Colonic mucosa (tissue), 4 donors: ENCODE measurements around the gene PCYOX1L. TPM values are rescaled to one million over a fixed set of nuclear protein-coding genes. Genes with fewer than 3 reads are reported as not detected.

Source experiments
- DNase-seq: peaks from one replicate; pipeline ENCODE4 v3.0.0-alpha.2; 2020
- H3K27ac ChIP-seq: fragments of 200-600 bp; one replicate; pipeline ENCODE4 v1.8.0; 2021
- H3K27me3 ChIP-seq: fragments of 200-600 bp; one replicate; pipeline ENCODE4 v1.8.0; 2021
- H3K36me3 ChIP-seq: fragments of 200-600 bp; one replicate; pipeline ENCODE4 v1.8.0; 2021
- H3K4me1 ChIP-seq: fragments of 200-600 bp; one replicate; pipeline ENCODE4 v1.8.0; 2021; ENCODE audit warnings: mild to moderate bottlenecking
- H3K4me3 ChIP-seq: fragments of 200-600 bp; one replicate; pipeline ENCODE4 v1.8.0; 2021
- H3K9ac ChIP-seq, 2 donors: one replicate each; pipeline ENCODE4 v1.7.0; 2013; ENCODE audit warnings: control low read depth in 2 of 2, low read depth in 2 of 2, low read length in 2 of 2
- H3K9me3 ChIP-seq: fragments of 200-600 bp; one replicate; pipeline ENCODE4 v1.8.0; 2021
- CTCF ChIP-seq: fragments of 200-600 bp; IDR thresholded peaks from one replicate; pipeline ENCODE4 v1.8.0; 2022; ENCODE audit warnings: antibody characterized with exemption, mild to moderate bottlenecking
- intact Hi-C: fragments of 100-400 bp; cut with DNase I; formaldehyde crosslinking; loops from one replicate; pipeline ENCODE4 v1.14.1; 2022
- total RNA-seq, 2 donors: library from RNA; stranded (reverse); fragmentation: NEBNext Ultra II Directional in 1 of 2; extraction: Animal tissue kit (Norgen Biotek cat#: 25700) in 1 of 2; gene quantifications; one replicate each; pipeline ENCODE4 v1.2.1, GENCODE V29; 2021
- donor health status: healthy.
- donor health status: DM: no; HTN: no; CAD: no.
- donor health status: DM: no; HTN: no; CAD: no.

The PCYOX1L gene
- total RNA-seq, 2 donors from 2014 or later = 4.0 to 10.1 TPM

- intact Hi-C loops = no loop called here
- Histone ChIP-seq H3K9me3 (no peaks in the 10 kb centered on the region), H3K4me1 (no peaks in the 10 kb centered on the region), H3K4me3 (peak overlapping the region; percentile 15), H3K36me3 (no peaks in the 10 kb centered on the region), H3K27me3 (no peaks in the 10 kb centered on the region), H3K27ac (peak overlapping the region; percentile 44), H3K9ac (peak overlapping the region; percentile 43 to 59)
- no peak for TF ChIP-seq CTCF
- peak; percentile 40 for DNase-seq
Measured at GRCh38 chr5:149412783-149413476, 55.1 kb downstream of the PCYOX1L start.

- intact Hi-C loops = no loop called here
- Histone ChIP-seq H3K9ac (peak overlapping the region; percentile 43 to 59), H3K4me3 (peak overlapping the region; percentile 15), H3K27me3 (no peaks in the 10 kb centered on the region), H3K27ac (peak overlapping the region; percentile 65), H3K36me3 (no peaks in the 10 kb centered on the region), H3K4me1 (no peaks in the 10 kb centered on the region), H3K9me3 (no peaks in the 10 kb centered on the region)
- DNase-seq = no peak
- no peak for TF ChIP-seq CTCF
Measured at GRCh38 chr5:149413477-149414210, 55.8 kb downstream of the PCYOX1L start.

GRCh38 chr5:149414405-149415065 is 56.7 kb downstream of the PCYOX1L start:
- no peak overlapping the region for H3K4me3 ChIP-seq

GRCh38 chr5:149415066-149415967 is 57.5 kb downstream of the PCYOX1L start:
- TF ChIP-seq CTCF = no peak
- no peak for DNase-seq
- Histone ChIP-seq H3K36me3 (no peaks in the 10 kb centered on the region), H3K9ac (peak overlapping the region; percentile 6 to 22), H3K4me1 (no peaks in the 10 kb centered on the region), H3K27me3 (no peaks in the 10 kb centered on the region), H3K27ac (peak overlapping the region; percentile 65), H3K4me3 (no peak overlapping the region), H3K9me3 (no peaks in the 10 kb centered on the region)
- intact Hi-C loops = no loop called here

More at GRCh38 chr5:149414405-149415065, 56.7 kb downstream of the PCYOX1L start:
- intact Hi-C loops = no loop called here
- Histone ChIP-seq H3K27ac (peak overlapping the region; percentile 65), H3K27me3 (no peaks in the 10 kb centered on the region), H3K9ac (peak overlapping the region; percentile 6 to 22), H3K4me1 (no peaks in the 10 kb centered on the region), H3K9me3 (no peaks in the 10 kb centered on the region), H3K36me3 (no peaks in the 10 kb centered on the region)
- no peak for TF ChIP-seq CTCF
- no peak for DNase-seq
